NCI-H510A treated with DMSO at 0.1 percent for 48 hours (cell line): ENCODE data around the gene FAIM.
"Not testable (repeated sequence)": the region's sequence is repeated elsewhere in the genome, so short reads cannot be mapped to it uniquely, and the experiment has no call there.

Source experiments
- DNase-seq: peaks from one replicate; lab custom pipeline; 2025; lab: John Stamatoyannopoulos, UW

The FAIM gene, protein sequence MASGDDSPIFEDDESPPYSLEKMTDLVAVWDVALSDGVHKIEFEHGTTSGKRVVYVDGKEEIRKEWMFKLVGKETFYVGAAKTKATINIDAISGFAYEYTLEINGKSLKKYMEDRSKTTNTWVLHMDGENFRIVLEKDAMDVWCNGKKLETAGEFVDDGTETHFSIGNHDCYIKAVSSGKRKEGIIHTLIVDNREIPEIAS

DNA sequence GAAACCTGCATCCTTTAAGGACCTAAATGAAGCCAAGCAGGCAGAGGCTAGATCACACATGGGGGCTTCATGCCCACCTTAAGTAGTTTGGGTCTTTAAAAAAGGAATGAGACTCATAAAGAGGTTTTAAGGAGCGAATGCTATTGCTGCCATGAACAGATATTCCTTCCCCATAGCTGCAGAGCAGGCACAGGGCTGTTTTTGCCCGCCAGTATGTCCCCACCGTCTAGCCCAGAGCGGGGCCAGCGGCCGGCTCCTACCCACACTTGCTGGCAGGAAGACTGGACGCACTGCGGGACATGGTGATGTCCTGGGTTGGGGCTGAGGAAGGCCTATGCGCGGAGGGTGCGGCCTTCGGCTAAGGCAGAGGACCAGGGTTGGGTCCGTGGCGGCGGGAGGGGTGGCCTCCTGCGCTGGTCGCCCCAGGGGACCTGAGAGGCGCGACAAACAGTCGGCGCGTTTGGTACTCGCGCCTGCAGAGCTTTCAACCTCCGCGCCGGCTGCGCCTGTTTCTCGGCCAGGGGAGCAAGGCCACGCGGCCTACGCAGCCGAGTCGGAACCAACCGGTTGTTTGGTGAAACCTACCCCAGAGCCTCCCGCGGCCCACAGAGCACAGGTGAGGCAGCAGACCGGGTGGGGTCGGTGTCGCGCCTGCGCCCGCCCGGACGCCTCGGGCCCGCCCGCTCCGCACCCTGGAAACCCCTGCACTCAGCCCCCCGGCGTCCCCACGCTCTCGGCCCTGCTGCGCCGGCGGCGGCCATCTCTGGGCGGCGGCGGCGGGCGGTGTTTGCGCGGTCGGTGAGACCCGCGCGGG lies at the start of gene FAIM:
Gene FAIM (plus strand): TSS at position 450 of the 814 bp plus-strand sequence. CDS start 10,956 bp downstream, outside the sequence.
- DNase-seq = peak; percentile 22

DNA sequence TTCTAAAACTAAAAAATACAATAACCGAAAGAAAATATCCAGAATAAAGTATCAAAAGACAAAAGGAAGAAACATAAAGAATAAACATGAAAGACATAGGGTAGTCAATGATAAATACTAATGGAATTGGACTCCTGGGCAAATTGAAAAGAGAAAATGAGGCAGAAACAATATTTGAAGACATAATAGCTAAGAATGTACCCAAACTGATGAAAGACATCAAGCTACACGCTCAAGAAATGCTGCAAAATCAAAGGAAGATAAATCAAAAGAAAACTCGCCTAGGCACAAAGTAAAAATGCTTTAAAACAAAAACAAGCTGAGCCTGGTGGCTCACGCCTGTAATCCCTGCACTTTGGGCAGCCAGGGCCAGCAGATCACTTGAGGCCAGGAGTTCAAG lies 49.4 kb upstream of the FAIM start:
- DNase-seq = no peak

DNA sequence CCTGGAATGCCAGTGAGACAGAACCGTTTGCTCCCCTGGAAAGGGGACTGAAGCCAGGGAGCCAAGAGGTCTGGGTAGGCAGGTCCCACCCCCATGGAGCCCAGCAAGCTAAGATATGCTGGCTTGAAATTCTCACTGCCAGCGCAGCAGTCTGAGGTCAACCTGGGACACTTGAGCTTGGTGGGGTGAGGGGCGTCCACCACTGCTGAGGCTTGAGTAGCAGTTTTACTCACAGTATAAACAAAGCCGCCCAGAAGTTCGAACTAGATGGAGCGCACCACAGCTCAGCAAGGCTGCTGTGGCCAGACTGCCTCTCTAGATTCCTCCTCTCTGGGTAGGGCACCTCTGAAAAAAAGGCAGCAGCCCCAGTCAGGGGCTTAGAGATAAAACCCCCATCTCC lies 48.1 kb upstream of the FAIM start:
- no peak for DNase-seq

DNA sequence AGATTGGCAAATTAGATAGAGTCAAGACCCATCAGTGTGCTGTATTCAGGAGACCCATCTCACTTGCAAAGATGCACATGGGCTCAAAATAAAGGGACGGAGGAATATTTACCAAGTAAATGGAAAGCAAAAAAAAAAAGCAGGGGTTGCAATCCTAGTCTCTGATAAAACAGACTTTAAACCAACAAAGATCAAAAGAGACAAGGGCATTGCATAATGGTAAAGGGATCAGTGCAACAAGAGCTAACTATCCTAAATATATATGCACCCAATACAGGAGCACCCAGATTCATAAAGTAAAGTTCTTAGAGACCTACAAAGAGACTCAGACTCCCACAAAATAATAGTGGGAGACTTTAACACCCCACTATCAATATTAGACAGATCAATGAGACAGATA lies 45.7 kb upstream of the FAIM start:
- not testable (repeated sequence) for DNase-seq

DNA sequence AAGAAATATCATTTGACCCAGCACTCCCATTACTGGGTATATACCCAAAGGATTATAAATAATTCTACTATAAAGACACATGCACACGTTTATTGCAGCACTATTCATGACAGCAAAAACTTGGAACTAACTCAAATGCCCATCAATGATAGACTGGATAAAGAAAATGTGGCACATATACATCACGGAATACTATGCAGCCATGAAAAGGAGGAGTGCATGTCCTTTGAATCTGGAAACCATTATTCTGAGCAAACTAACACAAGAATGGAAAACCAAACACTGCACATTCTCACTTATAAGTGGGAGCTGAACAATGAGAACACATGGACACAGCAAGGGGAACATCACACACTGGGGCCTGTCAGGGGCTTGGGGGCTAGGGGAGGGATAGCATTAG lies 42.3 kb upstream of the FAIM start:
- not testable (repeated sequence) for DNase-seq

DNA sequence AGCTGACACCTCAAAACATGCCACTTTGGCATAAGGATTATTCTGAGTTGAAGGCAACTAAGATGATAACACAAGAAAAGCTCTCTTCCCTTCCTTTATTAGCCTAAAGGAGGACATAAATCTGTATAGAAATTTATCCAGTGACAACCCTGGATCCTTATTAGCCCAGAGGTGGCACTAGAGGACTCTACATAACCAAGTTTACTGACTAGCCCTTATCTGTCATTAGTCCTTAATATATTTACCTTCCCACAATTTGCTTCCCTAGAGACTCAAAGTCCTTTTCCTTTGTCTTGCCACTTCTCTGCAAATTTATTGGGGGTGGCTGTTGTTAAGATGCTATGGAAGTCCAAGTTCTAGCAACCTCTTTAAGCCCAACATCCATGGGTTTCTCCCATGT lies 41.2 kb upstream of the FAIM start:
- DNase-seq = no peak

DNA sequence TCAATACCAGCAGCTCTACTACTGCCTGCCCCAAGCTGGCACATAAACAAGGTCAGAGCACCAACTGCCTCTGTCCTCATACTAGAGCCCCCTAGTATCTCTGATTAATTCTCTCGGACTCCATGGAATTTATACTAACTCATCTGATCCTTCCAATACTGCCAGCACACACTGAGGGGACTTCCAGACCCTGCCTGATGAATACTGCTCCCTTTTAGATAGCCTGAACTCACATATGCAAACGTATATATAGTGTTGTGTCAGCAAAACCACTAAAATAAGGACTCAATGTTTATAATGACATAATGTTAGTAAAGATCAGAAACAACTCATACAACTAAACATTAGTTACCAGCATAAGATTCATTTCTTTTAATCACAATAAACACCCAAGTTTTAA lies 39.5 kb upstream of the FAIM start:
- no peak for DNase-seq

DNA sequence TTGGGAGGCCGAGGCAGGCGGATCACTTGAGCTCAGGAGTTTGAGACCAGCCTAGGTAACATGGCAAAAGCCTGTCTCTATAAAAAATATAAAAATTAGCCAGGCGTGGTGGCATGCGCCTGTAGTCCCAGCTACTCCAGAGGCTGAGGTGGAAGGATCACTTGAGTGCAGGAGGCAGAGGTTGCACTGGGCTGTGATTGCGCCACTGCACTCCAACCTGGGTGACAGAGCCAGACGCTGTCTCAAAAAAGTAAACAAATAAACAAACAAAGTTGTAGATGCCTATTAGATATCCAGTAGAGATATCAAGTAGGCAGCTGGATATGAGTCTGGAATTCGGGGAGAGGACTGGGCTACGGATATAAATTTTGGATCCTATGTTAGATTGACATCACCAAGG lies 38.9 kb upstream of the FAIM start:
- DNase-seq = not testable (repeated sequence)

DNA sequence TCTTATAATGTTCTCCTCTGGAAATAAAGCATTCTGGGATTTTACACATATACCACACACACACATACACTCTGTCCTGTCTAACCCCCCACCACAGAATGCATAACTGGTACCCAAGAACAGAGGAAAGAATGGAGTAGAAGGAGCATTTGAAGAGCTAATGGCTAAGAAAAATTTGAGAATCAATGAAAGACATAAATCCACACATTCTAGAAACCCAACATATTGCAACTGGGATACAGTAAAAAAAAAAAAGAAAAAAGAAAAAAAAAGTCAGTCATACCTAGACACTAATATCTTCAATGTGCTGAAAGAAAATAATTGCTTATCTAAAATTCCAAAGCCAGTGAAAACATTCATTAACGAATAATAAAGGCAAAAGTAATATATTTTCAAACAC lies 35.4 kb upstream of the FAIM start:
- no peak for DNase-seq

DNA sequence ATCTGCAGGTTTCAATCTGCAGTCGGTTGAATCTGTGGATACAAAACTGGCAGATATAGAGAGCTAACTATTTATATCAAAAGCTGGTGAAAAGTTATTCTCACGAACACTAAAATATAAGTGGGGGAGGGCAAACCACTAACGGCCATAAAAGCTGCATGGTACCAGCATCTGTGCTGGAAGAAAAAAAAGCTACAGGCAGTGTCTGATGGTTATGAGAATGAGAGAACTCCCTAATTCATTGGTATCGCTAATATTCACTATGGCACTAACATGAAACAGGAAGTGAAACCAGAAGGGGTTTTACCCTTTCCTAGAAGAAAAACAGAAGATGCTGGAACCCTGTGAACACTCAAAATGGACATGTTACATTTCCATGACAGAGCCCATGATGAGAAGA lies 30.4 kb upstream of the FAIM start:
- DNase-seq = no peak

DNA sequence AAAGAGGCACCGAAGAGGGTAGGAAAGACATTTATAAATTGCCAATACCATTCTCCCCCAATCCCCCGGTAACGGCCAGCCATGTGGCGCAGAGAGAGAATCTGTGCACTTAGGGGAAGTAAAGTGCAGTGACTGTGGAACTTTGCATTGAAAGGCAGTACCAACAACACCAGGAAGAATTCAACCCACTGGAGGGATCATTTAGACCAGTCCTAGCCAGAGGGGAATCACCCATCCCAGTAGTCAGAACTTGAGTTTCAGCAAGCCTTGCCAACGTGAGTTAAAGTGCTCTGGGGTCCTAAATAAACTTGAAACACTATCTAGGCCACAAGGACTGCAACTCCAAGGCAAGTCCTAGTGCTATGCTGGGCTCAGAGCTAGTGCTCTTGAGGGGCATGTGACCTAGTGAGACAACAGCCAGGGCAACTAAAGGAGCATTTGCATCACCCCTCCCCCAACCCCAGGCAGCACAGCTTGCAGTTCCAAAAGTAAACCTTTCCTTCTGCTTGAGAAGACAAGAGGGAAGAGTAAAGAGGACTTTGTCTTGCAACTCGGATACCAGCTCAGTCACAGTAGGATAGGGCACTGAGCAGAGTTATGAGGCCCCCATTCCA lies 29.5 kb upstream of the FAIM start:
- DNase-seq = no peak

DNA sequence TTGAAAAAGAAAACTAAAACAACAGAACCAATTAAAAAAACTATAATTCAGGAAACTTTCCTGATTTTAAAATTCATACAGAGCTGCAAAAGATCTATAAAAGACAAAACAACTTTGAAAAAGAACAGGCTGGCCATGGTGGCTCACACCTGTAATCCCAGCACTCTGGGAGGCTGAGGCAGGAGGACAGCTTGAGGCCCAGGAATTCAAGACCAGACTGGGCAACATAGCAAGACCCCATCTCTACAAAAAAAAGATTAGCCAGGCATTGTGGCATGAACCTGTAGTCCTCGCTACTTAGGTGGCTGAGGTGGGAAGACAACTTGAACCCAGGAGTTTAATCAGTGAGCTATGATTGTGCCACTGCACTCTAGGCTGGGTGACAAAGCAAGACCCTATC lies 21.2 kb upstream of the FAIM start:
- DNase-seq = no peak

DNA sequence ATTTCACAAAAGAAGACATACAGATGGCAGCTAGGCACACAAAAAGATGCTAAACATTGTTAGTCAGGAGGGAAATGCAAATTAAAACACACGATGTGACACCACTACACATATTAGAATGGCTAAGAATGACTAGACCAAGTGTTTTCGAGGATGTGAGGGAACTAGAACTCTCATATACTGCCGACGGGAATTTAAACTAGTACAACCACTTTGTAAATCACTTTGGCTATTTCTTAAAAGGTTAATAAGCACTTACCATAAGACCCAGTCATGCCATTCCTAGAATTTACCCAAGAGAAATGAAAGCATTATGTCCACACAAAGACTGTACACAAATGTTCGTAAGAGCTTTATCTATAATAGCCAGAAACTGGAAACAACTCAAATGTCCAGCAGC lies 20.1 kb upstream of the FAIM start:
- no peak for DNase-seq

DNA sequence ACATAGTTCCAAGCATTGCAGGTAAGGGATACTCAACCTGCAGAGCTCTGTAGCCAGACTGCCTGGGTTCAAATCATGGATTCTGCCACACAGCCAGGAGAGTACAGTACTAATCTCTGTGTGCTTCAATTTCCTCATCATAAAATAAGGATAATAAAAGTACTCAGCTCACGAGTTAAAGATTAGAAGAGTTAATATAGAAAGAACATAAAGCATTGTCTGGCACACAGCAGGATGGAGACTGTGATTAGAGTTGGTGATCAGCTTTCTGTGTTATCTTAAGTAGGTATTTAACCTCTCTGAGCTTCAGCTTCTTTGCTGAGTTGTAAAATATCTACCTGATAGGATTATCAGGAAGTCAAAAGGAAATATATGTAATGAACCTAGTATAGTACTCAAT lies 17.2 kb upstream of the FAIM start:
- DNase-seq = no peak

DNA sequence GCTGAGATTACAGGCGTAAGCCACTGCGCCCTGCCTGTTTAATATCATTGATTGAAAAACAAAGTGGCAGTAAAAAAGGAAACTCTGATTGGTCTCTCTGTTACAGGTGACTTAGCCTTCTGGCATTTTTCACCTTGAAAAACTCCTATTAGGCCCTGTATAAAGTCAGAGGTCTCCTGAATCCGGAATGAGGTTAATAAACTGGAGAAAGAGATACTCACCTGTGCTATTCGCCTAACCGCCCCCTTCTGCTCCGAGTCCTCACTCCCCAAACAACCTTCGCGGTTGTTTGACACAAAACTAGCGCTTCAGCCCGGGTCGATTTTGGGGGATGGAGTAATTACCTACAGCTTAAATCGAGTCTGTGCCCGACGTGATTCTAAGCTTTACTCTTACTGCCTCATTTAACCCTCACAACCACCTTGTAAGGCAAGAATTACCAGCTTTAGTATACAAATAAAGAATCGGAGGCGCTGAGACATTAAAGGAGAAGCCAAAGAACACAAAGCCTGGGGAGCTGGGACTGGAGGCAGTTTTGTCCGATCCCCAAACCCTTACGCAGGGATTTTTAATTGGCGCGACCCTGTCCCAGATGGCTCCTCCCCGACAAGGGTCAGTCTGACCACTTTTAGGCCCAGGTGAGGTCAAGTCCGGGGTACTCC lies 15.0 kb upstream of the FAIM start:
- no peak for DNase-seq

DNA sequence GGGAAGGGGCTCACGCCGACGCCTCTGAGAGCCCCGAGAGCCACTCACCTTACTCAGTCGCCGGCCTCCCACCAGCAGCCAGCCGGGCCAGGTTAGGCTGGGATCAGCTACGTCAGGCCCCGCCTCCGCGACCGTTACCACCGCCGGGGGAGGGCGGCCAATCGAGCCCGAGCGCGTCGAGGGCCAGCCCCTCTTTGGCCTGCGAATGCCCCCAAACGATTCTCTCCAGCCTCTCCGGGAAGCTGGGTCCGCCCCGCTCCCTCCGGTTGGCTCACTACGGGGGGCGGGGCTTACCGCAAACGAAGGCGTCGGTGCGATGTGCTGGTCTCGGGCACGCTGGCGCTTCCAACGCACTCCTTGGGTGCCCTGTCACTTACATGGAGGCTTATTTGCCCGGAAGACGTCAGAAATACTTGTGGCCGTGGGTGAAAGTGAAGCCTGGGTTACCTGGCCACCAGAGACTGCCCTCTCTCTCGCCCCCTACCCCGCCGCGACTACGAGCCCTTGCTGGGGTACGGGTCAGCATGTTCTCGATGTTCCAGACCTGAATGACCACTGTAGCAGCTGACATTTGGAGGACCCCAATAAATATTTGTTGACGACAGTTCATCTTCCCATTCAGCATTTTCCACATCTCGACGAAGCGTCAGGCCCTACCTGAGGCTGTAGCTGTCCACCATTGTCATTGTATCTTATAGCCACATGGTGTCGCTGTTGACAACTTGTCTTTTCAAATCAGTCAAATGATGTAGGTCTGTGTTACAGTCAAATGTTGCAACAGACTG lies 14.2 kb upstream of the FAIM start, which contains the start of gene CEP70:
Gene CEP70 (minus strand): TSS at position 111 of the 785 bp plus-strand sequence. CDS start 21,333 bp downstream, outside the sequence.
- DNase-seq = no peak

DNA sequence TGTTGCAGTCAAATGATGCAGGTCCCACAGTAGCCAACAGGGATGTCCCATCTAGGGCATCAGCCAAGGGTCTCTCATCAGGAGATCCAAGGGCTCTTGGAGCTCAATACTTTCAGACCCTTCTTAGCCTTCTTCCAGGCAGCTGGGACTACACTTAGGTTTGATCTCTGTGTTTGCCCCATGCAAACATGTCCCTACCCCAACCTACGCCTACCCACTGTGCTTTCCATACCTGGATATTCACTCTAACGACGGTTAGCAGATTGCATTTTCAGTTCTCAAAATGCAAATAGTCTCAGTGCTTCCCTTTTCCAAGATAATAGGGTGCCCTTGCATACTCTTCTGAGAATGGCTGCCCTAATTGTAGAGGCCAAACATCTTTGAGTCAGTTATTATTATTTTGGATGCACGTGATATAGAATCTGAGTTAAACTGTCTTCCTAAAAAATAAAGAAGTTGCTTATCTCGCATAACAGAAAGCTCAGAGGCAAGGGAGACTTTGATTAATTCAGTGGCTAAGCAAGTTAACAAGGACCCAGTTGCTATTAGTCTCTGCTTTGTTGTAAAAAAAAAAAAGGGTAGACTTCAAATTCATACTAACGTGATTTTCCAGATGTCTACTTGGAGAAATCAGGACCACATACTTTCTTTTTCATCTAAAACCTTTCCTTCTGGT lies 13.5 kb upstream of the FAIM start:
- DNase-seq = no peak

DNA sequence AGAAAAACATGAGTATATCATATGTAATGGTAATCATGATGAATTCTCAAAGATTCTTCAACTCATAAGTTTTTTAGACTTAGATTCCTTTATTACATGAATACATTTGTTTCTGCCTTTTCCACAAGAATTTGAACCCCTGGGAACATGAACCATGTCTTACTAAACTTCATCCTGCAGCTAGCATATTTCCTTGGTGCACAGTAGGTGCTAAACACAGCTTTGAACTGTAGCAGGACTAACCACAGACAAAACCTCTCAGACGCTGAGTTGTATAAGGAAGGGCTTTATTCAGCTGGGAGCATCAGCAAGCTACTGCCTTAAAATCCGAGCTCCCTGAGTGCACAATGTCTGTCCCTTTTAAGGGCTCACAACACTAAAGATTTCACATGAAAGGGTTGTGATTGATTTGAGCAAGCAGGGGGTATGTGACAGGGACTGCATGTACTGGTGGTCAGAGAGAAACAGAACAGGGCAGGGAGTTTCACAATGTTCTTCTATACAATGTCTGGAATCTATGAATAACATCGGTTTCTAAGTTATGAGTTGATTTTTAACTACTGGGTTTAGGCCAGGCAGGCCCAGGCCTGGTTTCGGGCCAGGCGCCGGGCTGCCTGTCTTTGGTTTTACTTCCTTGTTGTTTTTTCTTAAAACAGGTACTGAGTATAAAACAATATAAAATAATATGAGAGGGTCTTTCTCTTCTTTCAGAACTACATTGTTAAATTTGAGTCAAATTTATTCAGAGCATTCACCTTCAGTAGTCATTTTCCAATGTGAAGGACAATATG lies 11.2 kb upstream of the FAIM start:
- not testable (repeated sequence) for DNase-seq

DNA sequence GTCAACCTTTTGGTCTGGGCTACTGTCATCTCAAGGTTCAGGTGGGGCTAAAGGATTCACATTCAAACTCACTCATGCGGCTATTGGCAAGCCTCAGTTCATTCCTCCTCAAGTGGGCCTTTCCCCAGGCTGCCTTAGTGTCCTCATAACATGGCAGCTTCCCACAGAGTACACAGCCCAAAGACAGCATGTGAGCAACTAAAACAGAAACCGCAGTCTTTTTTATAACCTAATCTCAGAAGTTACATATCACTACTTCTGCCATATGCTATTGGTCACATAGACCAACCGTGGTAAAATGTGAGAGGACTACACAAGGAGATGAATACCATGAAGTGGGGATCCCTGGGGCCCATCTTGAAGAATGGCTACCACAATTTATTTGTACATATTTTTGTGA lies 10.0 kb upstream of the FAIM start:
- DNase-seq = no peak

DNA sequence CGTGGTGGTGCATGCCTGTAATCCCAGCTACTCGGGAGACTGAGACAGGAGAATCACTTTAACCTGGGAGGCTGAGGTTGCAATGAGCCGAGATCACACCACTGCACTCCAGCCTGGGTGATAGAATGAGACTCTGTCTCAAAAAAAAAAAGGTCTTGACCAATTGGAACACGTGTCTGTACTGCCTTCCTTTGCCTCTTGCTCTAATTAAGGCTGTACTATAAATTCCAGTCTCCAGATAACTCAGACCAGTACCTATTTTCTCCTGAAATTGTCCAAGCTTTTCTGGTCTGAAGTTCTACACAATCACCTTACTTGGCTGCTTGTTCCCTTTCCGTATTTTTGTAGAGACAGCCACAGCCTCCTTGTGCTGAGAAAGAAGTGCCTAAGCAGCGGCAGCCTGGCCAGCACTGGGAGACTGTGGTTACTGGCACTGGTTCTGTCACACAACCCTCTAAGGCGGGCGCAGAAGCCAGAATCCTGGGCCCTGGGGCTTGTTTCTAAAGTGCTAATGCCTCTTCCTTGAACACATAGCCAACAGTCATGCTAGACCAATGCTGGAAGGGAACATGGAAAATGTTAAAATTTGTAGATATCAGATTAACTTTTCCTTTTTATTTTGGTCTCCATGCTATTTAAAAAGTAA lies 8.3 kb upstream of the FAIM start:
- DNase-seq = no peak
